HuH-7 (cell line): ENCODE results near the gene KRT35.
A peak's percentile ranks its signal among the peaks of the same experiment; 100 is the strongest.

Source experiments
- DNase-seq: peaks from one replicate; pipeline ENCODE4 v3.0.0; 2011; ENCODE audit warnings: low spot score

Gene KRT35

GRCh38 chr17:41481036-41481435, at the start of gene KRT35:
Gene KRT35 (minus strand): TSS chr17:41481151. CDS start chr17:41481097, 54 bp downstream.
- no peak for DNase-seq

GRCh38 chr17:41530062-41531048, 49.4 kb upstream of the KRT35 start:
- DNase-seq, result peak; percentile 44

- DNase-seq, result no peak
Observed at GRCh38 chr17:41529491-41529915, 48.6 kb upstream of the KRT35 start.

- DNase-seq, result no peak
Observed at GRCh38 chr17:41528959-41529353, 48.0 kb upstream of the KRT35 start.

- DNase-seq, result no peak
Observed at GRCh38 chr17:41527063-41528023, 46.4 kb upstream of the KRT35 start.

- DNase-seq, result no peak
Observed at GRCh38 chr17:41524261-41524660, 43.3 kb upstream of the KRT35 start.

GRCh38 chr17:41523787-41524186, 42.8 kb upstream of the KRT35 start:
- no peak for DNase-seq

- no peak for DNase-seq
Observed at GRCh38 chr17:41523225-41523593, 42.3 kb upstream of the KRT35 start.

GRCh38 chr17:41522301-41523224, 41.6 kb upstream of the KRT35 start:
- DNase-seq, result no peak

GRCh38 chr17:41521574-41522261, 40.8 kb upstream of the KRT35 start:
- DNase-seq, result no peak

GRCh38 chr17:41520821-41521521, 40.0 kb upstream of the KRT35 start:
- no peak for DNase-seq

- DNase-seq, result no peak
Observed at GRCh38 chr17:41519501-41520224, 38.7 kb upstream of the KRT35 start.

- DNase-seq, result no peak
Observed at GRCh38 chr17:41518789-41519449, 38.0 kb upstream of the KRT35 start, which contains the start of gene KRT15. Gene KRT15 (minus strand): TSS chr17:41518890. CDS start chr17:41518827, 63 bp downstream.

- DNase-seq, result no peak
Observed at GRCh38 chr17:41518031-41518430, 37.1 kb upstream of the KRT35 start.

GRCh38 chr17:41516830-41517283, 35.9 kb upstream of the KRT35 start:
- DNase-seq, result no peak

- no peak for DNase-seq
Observed at GRCh38 chr17:41516147-41516829, 35.3 kb upstream of the KRT35 start.

GRCh38 chr17:41513168-41513547, 32.2 kb upstream of the KRT35 start:
- no peak for DNase-seq

GRCh38 chr17:41512546-41513167, 31.7 kb upstream of the KRT35 start:
- DNase-seq, result no peak
